ENCODE data around the gene OSBPL10.

- TF ChIP-seq, protein P1, sequence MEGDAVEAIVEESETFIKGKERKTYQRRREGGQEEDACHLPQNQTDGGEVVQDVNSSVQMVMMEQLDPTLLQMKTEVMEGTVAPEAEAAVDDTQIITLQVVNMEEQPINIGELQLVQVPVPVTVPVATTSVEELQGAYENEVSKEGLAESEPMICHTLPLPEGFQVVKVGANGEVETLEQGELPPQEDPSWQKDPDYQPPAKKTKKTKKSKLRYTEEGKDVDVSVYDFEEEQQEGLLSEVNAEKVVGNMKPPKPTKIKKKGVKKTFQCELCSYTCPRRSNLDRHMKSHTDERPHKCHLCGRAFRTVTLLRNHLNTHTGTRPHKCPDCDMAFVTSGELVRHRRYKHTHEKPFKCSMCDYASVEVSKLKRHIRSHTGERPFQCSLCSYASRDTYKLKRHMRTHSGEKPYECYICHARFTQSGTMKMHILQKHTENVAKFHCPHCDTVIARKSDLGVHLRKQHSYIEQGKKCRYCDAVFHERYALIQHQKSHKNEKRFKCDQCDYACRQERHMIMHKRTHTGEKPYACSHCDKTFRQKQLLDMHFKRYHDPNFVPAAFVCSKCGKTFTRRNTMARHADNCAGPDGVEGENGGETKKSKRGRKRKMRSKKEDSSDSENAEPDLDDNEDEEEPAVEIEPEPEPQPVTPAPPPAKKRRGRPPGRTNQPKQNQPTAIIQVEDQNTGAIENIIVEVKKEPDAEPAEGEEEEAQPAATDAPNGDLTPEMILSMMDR (IDR thresholded peaks at IDR 0.05) = no peak
- TF ChIP-seq POLR2AphosphoS5 (IDR thresholded peaks at IDR 0.05) = no peak
- no peak for TF ChIP-seq POLR2A (IDR thresholded peaks at IDR 0.05)
- TF ChIP-seq EP300 (IDR thresholded peaks at IDR 0.05) = no peak
These were observed 300.8 kb downstream of the OSBPL10 start for GRCh38 chr3:31680072-31680870.
